Thoracic aorta (tissue), 2 donors: ENCODE results near the gene CSF3R. TPM values are rescaled to one million over a fixed set of nuclear protein-coding genes. Genes with fewer than 3 reads are reported as not detected.

Experiments used
- ATAC-seq: fragments of 150-250 bp; one replicate; pipeline ENCODE4 v1.8.0; 2017; ENCODE audit warnings: low read depth; ENCODE audit not compliant: insufficient number of reproducible peaks, low FRiP score
- DNase-seq: peaks from one replicate; pipeline ENCODE4 v3.0.0-alpha.2; 2020; ENCODE audit warnings: low spot score
- H3K27ac ChIP-seq, 2 donors: fragments of 200-600 bp; sonication (generic); 1 replicate in 1 of 2; 2 replicates in 1 of 2; pipeline ENCODE4 v1.5.1; 2016; ENCODE audit warnings: mild to moderate bottlenecking in 2 of 2, moderate library complexity in 2 of 2
- H3K27me3 ChIP-seq: fragments of 200-600 bp; sonication (generic); replicated peaks from 2 replicates; pipeline ENCODE4 v1.6.0; 2016; ENCODE audit warnings: mild to moderate bottlenecking; ENCODE audit not compliant: insufficient read depth
- H3K36me3 ChIP-seq: fragments of 200-600 bp; sonication (generic); one replicate; pipeline ENCODE4 v1.5.1; 2016
- H3K4me1 ChIP-seq, 2 donors: fragments of 200-600 bp; sonication (generic); 1 replicate in 1 of 2; 2 replicates in 1 of 2; pipeline versions ENCODE4 v1.5.1 to v1.6.0; 2016; ENCODE audit warnings: low read depth in 2 of 2, mild to moderate bottlenecking in 1 of 2; ENCODE audit not compliant: control insufficient read depth in 1 of 2
- H3K4me3 ChIP-seq: fragments of 200-600 bp; sonication (generic); 2 replicates; pipeline ENCODE4 v1.5.1; 2016; ENCODE audit warnings: mild to moderate bottlenecking
- H3K9me3 ChIP-seq: fragments of 200-600 bp; sonication (generic); 2 replicates; pipeline ENCODE4 v1.5.1; 2016
- CTCF ChIP-seq: fragments of 200-600 bp; sonication (generic); IDR thresholded peaks from one replicate; pipeline ENCODE4 v1.5.1; 2019; ENCODE audit warnings: antibody characterized with exemption
- total RNA-seq, 2 donors: library from RNA; depleted of rRNA; stranded (reverse); fragments of >200 nt; gene quantifications; one replicate each; pipeline versions ENCODE4 v1.1.0 to v1.2.3, GENCODE V29; 2016

The CSF3R gene
- total RNA-seq, 2 donors from 2014 or later, result 28.6 to 43.7 TPM

- Histone ChIP-seq H3K4me1 (peaks cover 0 to 9% of the 10 kb centered on the region in 2 donors), H3K9me3 (no peaks in the 10 kb centered on the region), H3K27ac (no peak overlapping the region), H3K4me3 (no peak overlapping the region), H3K27me3 (no peaks in the 10 kb centered on the region), H3K36me3 (no peaks in the 10 kb centered on the region)
- ATAC-seq (no peak), DNase-seq (no peak)
- TF ChIP-seq CTCF, result no peak
Measured at GRCh38 chr1:36447450-36447849, 35.3 kb downstream of the CSF3R start.

DNA sequence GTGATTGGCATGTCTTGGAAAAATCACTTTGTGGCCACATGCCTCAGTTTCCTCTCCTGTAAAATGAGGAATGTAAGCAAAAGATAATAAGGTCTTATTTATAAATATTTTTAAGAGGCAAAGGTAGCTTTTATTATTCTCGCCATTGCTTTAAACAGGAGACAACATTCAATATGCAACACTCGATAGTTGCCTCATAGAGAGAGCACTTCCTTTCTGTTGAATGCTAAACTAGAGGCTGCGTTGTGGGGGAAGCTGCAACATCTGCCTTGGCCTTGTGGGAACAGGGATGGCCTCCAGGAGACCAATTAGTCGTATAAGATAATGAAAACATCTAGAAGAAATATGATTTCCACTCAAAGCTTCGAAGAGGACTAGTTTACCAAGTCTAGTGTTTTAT lies 36.0 kb downstream of the CSF3R start:
- ATAC-seq (no peak), DNase-seq (no peak)
- TF ChIP-seq CTCF, result no peak
- Histone ChIP-seq H3K27ac (no peak overlapping the region), H3K36me3 (no peaks in the 10 kb centered on the region), H3K9me3 (no peaks in the 10 kb centered on the region), H3K4me1 (peaks cover 0 to 9% of the 10 kb centered on the region in 2 donors), H3K27me3 (no peaks in the 10 kb centered on the region), H3K4me3 (no peak overlapping the region)

- Histone ChIP-seq H3K4me3 (no peak overlapping the region), H3K9me3 (no peaks in the 10 kb centered on the region), H3K4me1 (peaks cover 0 to 9% of the 10 kb centered on the region in 2 donors), H3K36me3 (no peaks in the 10 kb centered on the region), H3K27ac (no peak overlapping the region), H3K27me3 (no peaks in the 10 kb centered on the region)
- no peak for DNase-seq
- no peak for TF ChIP-seq CTCF
- ATAC-seq, result no peak
Measured at GRCh38 chr1:36446271-36446670, 36.4 kb downstream of the CSF3R start.

DNA sequence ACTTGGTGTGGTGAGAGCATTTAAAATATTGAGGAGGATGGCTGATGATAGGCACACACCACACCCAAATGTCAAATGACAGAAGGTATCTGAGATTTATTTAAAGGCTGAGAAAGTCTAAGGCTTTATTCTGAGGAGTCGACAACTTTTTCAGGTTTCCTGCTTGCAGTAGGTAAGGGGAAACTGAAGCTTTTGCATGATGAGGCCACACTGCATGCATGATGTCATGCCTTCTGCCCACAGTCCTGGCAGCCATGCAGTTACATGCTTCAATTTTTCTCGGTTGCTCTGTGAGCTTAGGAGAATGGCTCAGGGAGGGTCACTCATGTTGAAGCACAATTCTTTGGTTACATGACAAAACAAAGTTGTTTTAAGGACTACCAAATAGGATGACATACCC lies 39.4 kb downstream of the CSF3R start:
- TF ChIP-seq CTCF, result no peak
- no peak for ATAC-seq
- no peaks in the 10 kb centered on the region for H3K4me1 ChIP-seq

DNA sequence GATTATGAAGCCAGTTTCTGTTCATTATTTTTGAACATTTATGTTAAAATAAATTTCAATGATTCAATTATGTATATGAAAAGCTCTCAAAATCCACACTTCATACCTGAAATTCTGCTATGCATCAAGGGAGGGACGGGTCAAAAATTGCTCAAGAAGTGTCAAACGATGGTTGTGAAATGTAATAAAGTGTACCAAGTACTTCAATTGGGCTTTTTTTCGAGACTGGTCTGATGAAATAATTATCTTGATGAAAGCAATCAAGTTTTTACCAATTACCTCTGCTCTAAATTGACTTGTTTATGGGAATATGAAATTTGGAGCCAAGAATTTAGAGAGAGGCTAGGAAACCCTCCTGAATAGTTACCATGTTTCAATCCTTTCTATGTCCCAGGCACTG lies 40.4 kb downstream of the CSF3R start:
- Histone ChIP-seq H3K4me1 (no peaks in the 10 kb centered on the region), H3K4me3 (no peak overlapping the region), H3K27me3 (no peaks in the 10 kb centered on the region), H3K27ac (no peak overlapping the region), H3K9me3 (no peaks in the 10 kb centered on the region), H3K36me3 (no peaks in the 10 kb centered on the region)
- TF ChIP-seq CTCF, result no peak
- ATAC-seq (no peak), DNase-seq (no peak)

More for the DNA sequence above, 39.4 kb downstream of the CSF3R start:
- no peaks in the 10 kb centered on the region for H3K9me3 ChIP-seq
- no peak overlapping the region for H3K4me3 ChIP-seq
- no peak for DNase-seq
- H3K27ac ChIP-seq, result no peak overlapping the region
- H3K27me3 ChIP-seq, result no peaks in the 10 kb centered on the region
- no peaks in the 10 kb centered on the region for H3K36me3 ChIP-seq
